WTC11 (cell line): ENCODE results near the gene TMEM266. TPM values are rescaled to one million over a fixed set of nuclear protein-coding genes. Genes with fewer than 3 reads are reported as not detected.

Experiments
- ATAC-seq: fragments of 200-7000 bp; cut with Tn5 transposase; 2 replicates; pipeline ENCODE4 v1.10.0; 2021; ENCODE audit warnings: mild to moderate bottlenecking, moderate library complexity
- CTCF ChIA-PET: fragments of 300-600 bp; sonication (Branson Sonifier 250); formaldehyde crosslinking; loops from one replicate; lab custom pipeline; 2021; ENCODE audit warnings: antibody characterized with exemption; lab: Charles Lee
- POLR2A ChIA-PET: fragments of 350-600 bp; sonication (Branson Sonifier 250); formaldehyde crosslinking; loops from one replicate; lab custom pipeline; 2021; ENCODE audit warnings: antibody characterized with exemption; lab: Charles Lee
- DNase-seq: peaks from one replicate; pipeline ENCODE4 v3.0.0; 2021; ENCODE audit warnings: low spot score
- H3K27ac Mint-ChIP-seq: 2 replicates; pipeline ENCODE4 v1.8.0; 2021; ENCODE audit warnings: mixed read lengths
- H3K27me3 Mint-ChIP-seq: 2 replicates; pipeline ENCODE4 v1.8.0; 2021; ENCODE audit warnings: low read depth, mild to moderate bottlenecking, moderate library complexity, mixed read lengths
- H3K36me3 Mint-ChIP-seq: 2 replicates; pipeline ENCODE4 v1.8.0; 2021; ENCODE audit warnings: mixed read lengths
- H3K4me1 Mint-ChIP-seq: 2 replicates; pipeline ENCODE4 v1.8.0; 2022; ENCODE audit warnings: mixed read lengths
- H3K4me3 Mint-ChIP-seq: 2 replicates; pipeline ENCODE4 v1.8.0; 2021; ENCODE audit warnings: mild to moderate bottlenecking, moderate library complexity, mixed read lengths
- H3K9me3 Mint-ChIP-seq: 2 replicates; pipeline ENCODE4 v1.8.0; 2021; ENCODE audit warnings: mixed read lengths
- ARID4B ChIP-seq: sonication (generic); formaldehyde crosslinking; IDR thresholded peaks from 2 replicates; pipeline ENCODE4 v1.8.0; 2023; ENCODE audit warnings: missing genetic modification reagents, mild to moderate bottlenecking, borderline replicate concordance
- CREB1 ChIP-seq: sonication (generic); formaldehyde crosslinking; IDR thresholded peaks from 2 replicates; pipeline ENCODE4 v1.8.0; 2023; ENCODE audit warnings: mild to moderate bottlenecking, missing genetic modification reagents
- CREM ChIP-seq: sonication (generic); formaldehyde crosslinking; IDR thresholded peaks from 2 replicates; pipeline ENCODE4 v1.8.1; 2022; ENCODE audit warnings: mild to moderate bottlenecking, missing genetic modification reagents, moderate library complexity
- E2F5 ChIP-seq: sonication (generic); formaldehyde crosslinking; IDR thresholded peaks from 2 replicates; pipeline ENCODE4 v1.8.1; 2022; ENCODE audit warnings: mild to moderate bottlenecking, moderate library complexity, missing genetic modification reagents
- FOXJ3 ChIP-seq: sonication (generic); formaldehyde crosslinking; IDR thresholded peaks from 2 replicates; pipeline ENCODE4 v1.9.0; 2021; ENCODE audit warnings: missing genetic modification reagents, mild to moderate bottlenecking, borderline replicate concordance
- FOXP1 ChIP-seq: sonication (generic); formaldehyde crosslinking; IDR thresholded peaks from 2 replicates; pipeline ENCODE4 v1.8.0; 2022; ENCODE audit warnings: missing genetic modification reagents, mild to moderate bottlenecking, moderate library complexity, borderline replicate concordance
- JAZF1 ChIP-seq: fragments of 250-450 bp; sonication (Bioruptor Pico); IDR thresholded peaks from 2 replicates; pipeline ENCODE4 v1.9.0; 2021; ENCODE audit warnings: moderate library complexity, mild to moderate bottlenecking, inconsistent platforms
- JUN ChIP-seq: sonication (generic); formaldehyde crosslinking; IDR thresholded peaks from 2 replicates; pipeline ENCODE4 v1.8.0; 2023; ENCODE audit warnings: mild to moderate bottlenecking, missing genetic modification reagents
- MYBL2 ChIP-seq: sonication (generic); formaldehyde crosslinking; IDR thresholded peaks from 2 replicates; pipeline ENCODE4 v1.8.1; 2023; ENCODE audit warnings: mild to moderate bottlenecking, moderate library complexity, missing genetic modification reagents
- NFE2L1 ChIP-seq: sonication (generic); formaldehyde crosslinking; IDR thresholded peaks from 2 replicates; pipeline ENCODE4 v1.8.1; 2023; ENCODE audit warnings: missing genetic modification reagents
- OVOL2 ChIP-seq: fragments of 250-450 bp; sonication (Bioruptor Pico); IDR thresholded peaks from 2 replicates; pipeline ENCODE4 v1.9.0; 2021; ENCODE audit warnings: mild to moderate bottlenecking, borderline replicate concordance
- PRRX2 ChIP-seq: fragments of 250-450 bp; sonication (Bioruptor Pico); IDR thresholded peaks from 2 replicates; pipeline ENCODE4 v1.8.0; 2021; ENCODE audit warnings: mild to moderate bottlenecking
- RORB ChIP-seq: fragments of 250-450 bp; sonication (Bioruptor Pico); IDR thresholded peaks from 2 replicates; pipeline ENCODE4 v1.9.0; 2021; ENCODE audit warnings: mild to moderate bottlenecking
- SMAD3 ChIP-seq: sonication (generic); formaldehyde crosslinking; IDR thresholded peaks from 2 replicates; pipeline ENCODE4 v1.8.0; 2022; ENCODE audit warnings: missing genetic modification reagents, mild to moderate bottlenecking, borderline replicate concordance
- SP1 ChIP-seq: sonication (generic); formaldehyde crosslinking; conservative IDR thresholded peaks from 2 replicates; pipeline ENCODE4 v1.8.1; 2022; ENCODE audit warnings: missing genetic modification reagents
- TEAD1 ChIP-seq: sonication (generic); formaldehyde crosslinking; IDR thresholded peaks from 2 replicates; pipeline ENCODE4 v1.8.0; 2022; ENCODE audit warnings: mild to moderate bottlenecking, missing genetic modification reagents
- ZNF263 ChIP-seq: sonication (generic); formaldehyde crosslinking; IDR thresholded peaks from 2 replicates; pipeline ENCODE4 v1.8.1; 2022; ENCODE audit warnings: low read depth, mild to moderate bottlenecking, moderate library complexity, missing genetic modification reagents
- total RNA-seq: library from RNA; stranded (reverse); gene quantifications from 3 replicates; pipeline ENCODE4 v1.2.3, GENCODE V29; 2021
- TF ChIP-seq, protein P1 (sequence below): fragments of 250-450 bp; sonication (Bioruptor Pico); IDR thresholded peaks from 2 replicates; pipeline ENCODE4 v1.9.0; 2021; ENCODE audit warnings: mild to moderate bottlenecking
- TF ChIP-seq, protein P2 (sequence below): fragments of 250-450 bp; sonication (Bioruptor Pico); IDR thresholded peaks from 2 replicates; pipeline ENCODE4 v1.9.0; 2021; ENCODE audit warnings: moderate library complexity, mild to moderate bottlenecking, inconsistent platforms, borderline replicate concordance
- TF ChIP-seq, protein P3 (sequence below): fragments of 250-450 bp; sonication (Bioruptor Pico); IDR thresholded peaks from 2 replicates; pipeline ENCODE4 v1.8.0; 2021; ENCODE audit warnings: mild to moderate bottlenecking

The TMEM266 gene
- total RNA-seq, 1 experiment from 2014 or later: 8.6 TPM

GRCh38 chr15:76204916-76205460, 145.2 kb downstream of the TMEM266 start:
- ChIA-PET CTCF (no interaction called here), POLR2A (no interaction called here)
- Mint-ChIP-seq H3K9me3 (no peaks in the 10 kb centered on the region), H3K27me3 (no peaks in the 10 kb centered on the region), H3K27ac (no peak overlapping the region), H3K36me3 (no peaks in the 10 kb centered on the region), H3K4me3 (no peak overlapping the region), H3K4me1 (peaks cover 12% of the 10 kb centered on the region)
- TF ChIP-seq E2F5 (CRISPR knock-in tag) (no peak), MYBL2 (CRISPR knock-in tag) (no peak), SP1 (CRISPR knock-in tag) (no peak), PRRX2 (no peak), ARID4B (CRISPR knock-in tag) (no peak), JUN (no peak)
- TF ChIP-seq, protein P1, sequence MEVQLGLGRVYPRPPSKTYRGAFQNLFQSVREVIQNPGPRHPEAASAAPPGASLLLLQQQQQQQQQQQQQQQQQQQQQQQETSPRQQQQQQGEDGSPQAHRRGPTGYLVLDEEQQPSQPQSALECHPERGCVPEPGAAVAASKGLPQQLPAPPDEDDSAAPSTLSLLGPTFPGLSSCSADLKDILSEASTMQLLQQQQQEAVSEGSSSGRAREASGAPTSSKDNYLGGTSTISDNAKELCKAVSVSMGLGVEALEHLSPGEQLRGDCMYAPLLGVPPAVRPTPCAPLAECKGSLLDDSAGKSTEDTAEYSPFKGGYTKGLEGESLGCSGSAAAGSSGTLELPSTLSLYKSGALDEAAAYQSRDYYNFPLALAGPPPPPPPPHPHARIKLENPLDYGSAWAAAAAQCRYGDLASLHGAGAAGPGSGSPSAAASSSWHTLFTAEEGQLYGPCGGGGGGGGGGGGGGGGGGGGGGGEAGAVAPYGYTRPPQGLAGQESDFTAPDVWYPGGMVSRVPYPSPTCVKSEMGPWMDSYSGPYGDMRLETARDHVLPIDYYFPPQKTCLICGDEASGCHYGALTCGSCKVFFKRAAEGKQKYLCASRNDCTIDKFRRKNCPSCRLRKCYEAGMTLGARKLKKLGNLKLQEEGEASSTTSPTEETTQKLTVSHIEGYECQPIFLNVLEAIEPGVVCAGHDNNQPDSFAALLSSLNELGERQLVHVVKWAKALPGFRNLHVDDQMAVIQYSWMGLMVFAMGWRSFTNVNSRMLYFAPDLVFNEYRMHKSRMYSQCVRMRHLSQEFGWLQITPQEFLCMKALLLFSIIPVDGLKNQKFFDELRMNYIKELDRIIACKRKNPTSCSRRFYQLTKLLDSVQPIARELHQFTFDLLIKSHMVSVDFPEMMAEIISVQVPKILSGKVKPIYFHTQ (CRISPR knock-in tag): no peak
- DNase-seq (no peak), ATAC-seq (no peak)

DNA sequence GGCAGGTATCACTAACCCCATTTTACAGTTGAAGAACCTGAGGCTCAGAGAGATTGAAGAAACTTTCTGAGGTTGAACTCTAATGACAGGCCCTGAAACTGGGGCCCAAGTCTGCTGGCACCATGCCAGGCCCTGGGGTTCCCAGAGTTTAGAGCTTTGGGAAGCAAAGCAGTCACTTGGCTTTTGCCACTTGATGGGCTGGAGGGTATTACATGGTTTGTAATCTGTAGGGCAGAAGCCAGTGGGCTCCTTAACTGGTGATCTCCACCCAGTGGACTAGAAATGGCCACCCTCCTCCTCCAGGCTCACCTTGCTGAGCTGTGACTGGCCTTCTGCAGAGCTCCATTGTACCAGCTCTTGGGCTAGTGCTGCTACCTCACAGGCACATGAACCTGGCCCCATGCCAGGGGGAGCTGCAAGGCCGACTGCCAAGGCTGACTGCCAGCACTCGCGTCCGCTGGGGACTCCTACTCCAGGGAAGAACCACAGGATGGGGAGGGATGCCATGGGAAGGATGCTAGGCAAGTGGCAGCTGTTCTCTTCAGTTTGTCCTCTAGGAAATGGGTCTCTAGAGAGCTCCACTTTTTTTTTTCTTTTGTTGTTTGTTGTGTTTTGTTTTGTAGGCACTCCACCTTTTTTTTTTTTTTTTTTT, 146.7 kb downstream of the TMEM266 start:
- ChIA-PET POLR2A (interaction anchor here (0.7 kb wide), 1 partner anchor 732 kb away, joined by 5 read pairs; no protein-coding TSS in a partner anchor), CTCF (interaction anchor here (0.6 to 0.8 kb wide), 5 partner anchors 14 to 1593 kb away, joined by 3 to 5 read pairs (median 4); no protein-coding TSS in a partner anchor)
- TF ChIP-seq OVOL2 (CRISPR knock-in tag) (no peak), ARID4B (CRISPR knock-in tag) (no peak), CREB1 (CRISPR knock-in tag) (no peak), MYBL2 (CRISPR knock-in tag) (no peak), ZNF263 (no peak), SMAD3 (CRISPR knock-in tag) (no peak), FOXJ3 (CRISPR knock-in tag) (no peak), RORB (CRISPR knock-in tag) (no peak), CREM (no peak), FOXP1 (CRISPR knock-in tag) (no peak), TEAD1 (CRISPR knock-in tag) (no peak), JAZF1 (no peak), NFE2L1 (CRISPR knock-in tag) (no peak)
- TF ChIP-seq, protein P2, sequence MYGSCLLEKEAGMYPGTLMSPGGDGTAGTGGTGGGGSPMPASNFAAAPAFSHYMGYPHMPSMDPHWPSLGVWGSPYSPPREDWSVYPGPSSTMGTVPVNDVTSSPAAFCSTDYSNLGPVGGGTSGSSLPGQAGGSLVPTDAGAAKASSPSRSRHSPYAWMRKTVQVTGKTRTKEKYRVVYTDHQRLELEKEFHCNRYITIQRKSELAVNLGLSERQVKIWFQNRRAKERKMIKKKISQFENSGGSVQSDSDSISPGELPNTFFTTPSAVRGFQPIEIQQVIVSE (CRISPR knock-in tag): no peak
- TF ChIP-seq, protein P3, sequence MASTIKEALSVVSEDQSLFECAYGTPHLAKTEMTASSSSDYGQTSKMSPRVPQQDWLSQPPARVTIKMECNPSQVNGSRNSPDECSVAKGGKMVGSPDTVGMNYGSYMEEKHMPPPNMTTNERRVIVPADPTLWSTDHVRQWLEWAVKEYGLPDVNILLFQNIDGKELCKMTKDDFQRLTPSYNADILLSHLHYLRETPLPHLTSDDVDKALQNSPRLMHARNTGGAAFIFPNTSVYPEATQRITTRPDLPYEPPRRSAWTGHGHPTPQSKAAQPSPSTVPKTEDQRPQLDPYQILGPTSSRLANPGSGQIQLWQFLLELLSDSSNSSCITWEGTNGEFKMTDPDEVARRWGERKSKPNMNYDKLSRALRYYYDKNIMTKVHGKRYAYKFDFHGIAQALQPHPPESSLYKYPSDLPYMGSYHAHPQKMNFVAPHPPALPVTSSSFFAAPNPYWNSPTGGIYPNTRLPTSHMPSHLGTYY (CRISPR knock-in tag): no peak

More for the DNA sequence above, 146.7 kb downstream of the TMEM266 start:
- DNase-seq (no peak), ATAC-seq (no peak)
- Mint-ChIP-seq H3K27ac (no peak overlapping the region), H3K27me3 (no peaks in the 10 kb centered on the region), H3K4me3 (no peak overlapping the region), H3K36me3 (no peaks in the 10 kb centered on the region; the same call in 1 of the 2 replicates), H3K9me3 (no peaks in the 10 kb centered on the region), H3K4me1 (peaks cover 6% of the 10 kb centered on the region; the same call in 1 of the 2 replicates)
